ENCODE data around the gene TCP11L2.
A peak's percentile ranks its signal among the peaks of the same experiment; 100 is the strongest.
"Not testable (repeated sequence)": the region's sequence is repeated elsewhere in the genome, so short reads cannot be mapped to it uniquely, and the experiment has no call there.

TCP11L2 gene

DNA sequence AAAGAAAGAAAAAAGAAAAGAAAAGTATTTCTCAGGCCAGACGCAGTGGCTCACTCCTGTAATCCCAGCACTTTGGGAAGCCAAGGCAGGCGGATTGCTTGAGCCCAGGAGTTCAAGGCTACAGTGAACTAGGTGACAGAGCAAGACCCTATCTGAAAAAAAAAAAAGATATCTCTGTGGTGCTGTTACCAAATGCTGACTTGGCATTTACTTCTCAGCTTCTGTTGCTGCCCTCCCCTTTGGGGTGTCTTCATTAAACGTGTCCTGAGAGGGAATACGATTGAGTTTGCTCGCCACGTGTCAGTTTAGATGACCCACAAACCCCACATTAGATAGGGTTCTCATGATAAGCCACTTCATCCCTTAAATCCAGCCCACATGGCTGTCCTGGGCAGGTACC, 50.6 kb downstream of the TCP11L2 start:
- DNase-seq, result no peak

DNA sequence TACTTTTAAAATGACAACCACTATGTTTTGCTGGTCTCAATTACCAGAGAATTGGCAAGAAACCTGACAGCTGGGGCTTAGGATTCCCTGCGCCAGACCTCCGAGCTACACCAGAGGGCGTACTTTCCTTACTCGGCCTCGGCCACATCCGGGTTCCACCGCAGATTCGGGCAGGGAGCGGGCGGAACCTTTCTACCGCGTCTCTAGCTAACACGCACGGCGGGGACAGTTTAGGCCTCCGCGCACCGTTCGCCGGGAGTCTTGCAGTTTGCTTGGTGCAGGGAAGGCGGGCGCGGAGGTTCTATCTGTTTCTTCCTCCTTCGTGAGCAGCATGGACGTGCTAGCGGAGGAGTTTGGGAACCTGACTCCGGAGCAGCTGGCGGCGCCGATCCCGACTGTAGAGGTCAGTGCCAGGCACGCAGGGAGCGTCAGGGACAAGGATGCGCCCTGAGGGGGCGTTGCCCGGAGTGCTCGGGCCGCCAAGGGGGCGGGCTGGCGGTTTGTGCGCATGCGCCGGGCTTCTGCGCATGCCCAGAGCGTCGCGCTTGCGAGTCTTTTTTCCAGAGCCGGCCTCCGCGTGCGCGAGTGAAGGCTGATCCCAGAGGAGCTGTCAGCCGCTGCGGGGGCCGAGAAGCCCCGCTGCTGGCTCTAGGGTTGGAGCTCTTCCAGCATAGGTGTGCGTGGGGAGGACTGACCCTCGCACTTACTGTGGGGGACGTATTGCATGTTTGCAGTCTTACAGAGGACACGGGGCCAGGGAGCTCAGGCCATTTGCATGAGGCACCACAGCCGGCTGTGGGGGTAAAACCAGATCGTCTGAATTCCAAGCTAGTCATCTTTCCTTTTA, 55.2 kb downstream of the TCP11L2 start, which contains the start of gene POLR3B:
Gene POLR3B (plus strand): TSS at position 200 of the 847 bp plus-strand sequence. CDS start 132 bp downstream, at position 332.
- DNase-seq, result peak; percentile 93

DNA sequence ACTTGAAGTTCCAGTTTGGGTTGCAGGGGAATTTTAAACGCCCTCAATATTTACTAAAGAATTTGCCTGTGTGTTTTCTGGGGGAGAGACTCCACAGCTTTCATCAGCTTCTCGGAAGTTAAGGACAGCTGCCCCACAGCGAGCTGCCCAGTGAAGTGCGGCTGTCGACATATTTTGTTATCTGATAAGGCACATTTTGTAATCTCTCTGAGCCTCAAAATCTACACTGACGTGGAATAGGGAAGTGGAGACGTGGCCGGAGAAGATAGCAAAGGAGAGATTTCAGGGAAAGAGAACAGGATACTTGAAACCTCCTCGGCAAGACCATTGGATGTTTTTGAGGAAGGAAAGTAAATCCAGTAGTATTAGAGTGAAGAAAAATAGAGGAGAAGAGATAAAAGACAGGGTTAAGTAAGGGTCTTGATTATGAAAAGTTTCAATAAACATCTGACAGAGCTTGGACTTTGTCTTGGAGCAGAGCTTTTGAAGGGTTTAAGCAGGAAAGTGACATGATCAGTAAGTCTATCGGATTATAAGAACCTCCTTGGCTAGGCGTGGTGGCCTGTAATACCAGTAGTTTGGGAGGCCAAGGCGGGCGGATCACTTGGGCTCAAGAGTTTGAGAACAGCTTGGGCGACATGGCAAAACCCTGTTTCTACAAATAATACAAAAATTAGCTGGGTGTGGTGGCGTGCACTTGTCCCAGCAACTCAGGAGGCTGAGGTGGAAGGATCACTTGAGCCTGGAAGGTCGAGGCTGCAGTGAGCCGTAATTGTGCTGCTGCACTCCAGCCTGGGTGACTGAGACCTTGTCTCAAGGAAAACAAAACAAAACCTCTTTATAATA, 56.1 kb downstream of the TCP11L2 start:
- peak; percentile 69 to 76 for DNase-seq

DNA sequence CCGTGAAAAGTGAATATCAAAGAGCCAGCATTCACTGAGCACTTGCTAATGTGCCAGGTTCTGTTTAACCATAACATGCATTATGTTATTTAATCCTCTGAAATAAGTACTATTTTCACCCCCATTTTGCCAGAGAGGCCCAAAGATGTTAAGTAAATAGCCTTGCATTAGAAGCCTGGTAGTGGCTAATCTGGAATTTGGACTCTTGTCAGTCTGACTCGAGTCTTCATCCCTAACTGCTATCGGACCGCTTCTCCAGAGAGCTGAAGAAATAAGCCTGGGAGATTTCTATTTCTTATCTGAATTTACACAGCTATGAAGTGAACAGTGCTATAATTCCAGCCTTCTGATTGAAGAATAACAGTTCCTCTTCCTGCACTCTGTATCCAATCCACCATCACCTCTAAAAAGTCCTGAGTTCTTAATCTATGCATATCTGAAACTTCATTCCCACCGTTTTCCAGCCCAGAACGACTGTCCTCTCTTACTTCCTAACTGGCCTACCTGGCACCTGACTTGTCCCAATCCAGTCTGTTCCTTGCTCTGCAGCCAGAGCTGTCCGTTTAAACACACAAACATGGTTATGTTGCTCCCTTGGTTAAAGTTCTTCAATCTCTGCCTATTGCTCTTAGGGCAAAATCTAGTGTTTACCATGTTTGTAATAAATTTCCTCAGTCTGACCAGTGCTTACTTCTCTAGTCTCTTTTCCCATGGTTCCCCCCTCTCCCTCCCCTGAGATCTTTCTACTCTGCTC, 57.3 kb downstream of the TCP11L2 start:
- no peak for DNase-seq

DNA sequence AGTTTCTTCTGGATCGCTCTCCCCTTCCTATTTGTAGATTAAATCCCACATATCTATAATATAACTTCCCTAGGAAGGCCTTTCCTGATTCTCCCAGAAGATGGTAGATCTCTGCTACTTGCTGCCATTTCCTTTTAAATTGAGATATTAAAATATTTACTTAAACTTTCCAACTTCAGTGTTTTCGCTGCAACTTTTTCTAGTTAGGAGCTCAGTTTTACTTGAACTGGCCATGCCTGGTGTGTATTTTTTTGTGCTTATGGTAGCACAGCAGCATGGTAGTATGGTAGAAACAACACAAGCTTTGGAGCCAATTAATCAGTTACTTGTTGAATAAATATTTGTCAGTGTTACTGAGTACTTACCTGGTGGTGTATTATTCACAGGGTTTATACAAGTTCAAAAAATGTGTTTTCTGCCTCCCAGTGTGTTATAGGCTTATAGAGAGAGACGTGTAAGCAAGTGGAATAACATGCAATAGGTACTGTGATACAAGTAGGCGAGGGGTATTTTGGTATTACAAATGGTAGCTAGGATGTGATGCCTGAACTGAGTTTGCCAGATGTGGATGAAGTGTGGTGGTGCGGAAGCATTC, 58.0 kb downstream of the TCP11L2 start:
- DNase-seq, result no peak

DNA sequence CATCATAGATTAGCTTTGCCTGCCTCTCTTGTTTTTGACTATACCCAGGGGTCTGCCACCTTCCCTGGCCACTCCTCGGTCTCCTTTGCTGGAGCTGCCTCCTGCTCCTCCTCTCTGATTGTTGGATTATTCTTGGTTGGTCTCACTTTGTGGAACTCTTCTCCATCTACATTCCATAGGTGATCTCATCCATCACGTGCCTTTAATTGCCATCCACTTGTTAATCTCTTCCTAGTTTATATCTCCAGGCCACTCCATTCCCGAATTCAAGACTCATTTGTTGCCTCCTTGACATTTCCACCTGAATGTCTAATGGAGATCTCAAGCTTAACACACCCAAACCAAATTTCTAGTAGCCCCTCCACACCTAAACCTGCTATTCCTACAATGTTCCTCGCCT, 60.4 kb downstream of the TCP11L2 start:
- no peak for DNase-seq

DNA sequence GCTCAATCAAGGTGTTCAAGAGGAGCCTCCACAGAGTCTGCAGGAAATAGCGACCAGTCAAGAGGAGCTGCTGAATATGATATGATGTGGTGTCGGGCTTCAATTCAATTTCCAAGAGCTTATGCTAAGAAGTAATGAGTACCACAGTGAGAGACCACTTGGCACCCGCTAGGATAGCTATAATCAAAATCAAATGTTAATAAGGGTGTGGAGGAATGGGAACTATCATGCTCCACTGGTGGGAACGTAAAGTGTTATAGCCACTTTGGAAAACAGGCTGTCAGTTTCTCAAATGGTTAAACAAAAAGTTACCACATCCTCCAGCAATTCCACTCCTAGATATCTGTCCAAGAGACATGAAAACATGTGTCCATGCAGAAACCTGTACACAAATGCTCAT, 61.7 kb downstream of the TCP11L2 start:
- no peak for DNase-seq

DNA sequence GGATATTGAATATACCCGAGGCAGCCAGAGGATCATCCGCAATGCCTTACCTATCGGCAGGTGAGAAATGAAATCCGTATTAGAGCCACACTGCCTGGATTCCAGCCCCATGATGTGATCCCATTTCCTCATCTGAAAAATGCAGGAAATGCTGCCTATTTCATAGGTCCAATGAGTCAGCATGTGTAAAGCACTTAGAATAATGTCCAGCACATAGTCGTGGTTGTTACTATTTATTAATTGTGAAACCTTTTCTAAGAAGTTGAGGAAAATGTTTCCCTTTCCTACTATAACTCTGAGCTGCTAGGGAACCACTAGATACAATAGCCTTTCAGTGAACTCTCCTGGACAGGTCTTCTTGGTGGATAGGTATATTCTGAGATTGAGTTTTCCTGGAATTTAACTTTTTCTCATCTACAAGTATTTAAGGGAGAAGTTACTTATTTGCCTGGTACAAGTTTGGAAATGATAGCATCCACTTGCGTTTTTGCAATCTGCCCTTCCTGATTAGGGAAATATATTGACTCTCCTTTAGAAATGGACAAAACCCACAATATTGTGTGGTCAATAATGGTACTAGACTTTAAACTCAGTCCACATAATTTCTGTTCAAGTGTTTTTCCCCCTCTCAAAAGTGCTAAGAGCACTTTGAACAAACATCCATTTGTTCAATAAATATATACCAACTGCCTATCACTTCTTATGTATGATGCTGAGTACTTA, 67.3 kb downstream of the TCP11L2 start:
- DNase-seq, result no peak

DNA sequence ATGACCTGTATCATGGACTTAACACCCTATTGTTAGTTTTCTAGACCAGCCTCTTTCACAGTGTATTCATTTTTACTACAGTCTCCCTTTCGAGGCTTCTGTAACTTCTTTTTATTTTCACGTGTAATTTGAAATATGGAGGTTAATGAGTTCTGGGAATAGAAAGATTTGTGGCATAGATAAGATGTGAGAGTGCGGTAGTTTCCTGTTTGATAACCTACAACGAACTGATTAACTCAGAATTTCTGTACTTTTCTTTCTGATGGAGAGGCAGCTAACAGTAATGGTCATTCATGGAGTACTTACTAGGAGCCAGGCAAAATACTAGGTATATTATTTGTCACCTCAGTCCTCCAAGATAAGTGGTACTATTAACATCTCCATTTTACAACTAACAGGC, 76.3 kb downstream of the TCP11L2 start:
- no peak for DNase-seq

DNA sequence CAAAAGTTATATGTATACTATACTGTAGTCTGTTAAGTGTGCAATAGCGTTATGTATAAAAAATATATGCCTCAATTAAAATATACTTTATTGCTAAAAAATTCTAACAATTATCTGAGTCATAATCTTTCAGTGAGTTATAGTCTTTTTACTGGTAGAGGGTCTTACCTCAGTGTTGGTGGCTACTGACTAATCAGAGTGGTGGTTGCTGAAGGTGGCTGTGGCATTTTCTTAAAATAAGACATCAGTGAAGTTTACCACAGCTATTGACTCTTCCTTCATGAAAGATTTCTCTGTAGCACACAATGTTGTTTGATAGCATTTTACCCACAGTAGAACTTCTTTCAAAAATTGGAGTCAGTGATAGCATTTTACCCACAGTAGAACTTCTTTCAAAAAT, 78.4 kb downstream of the TCP11L2 start:
- DNase-seq, result no peak

DNA sequence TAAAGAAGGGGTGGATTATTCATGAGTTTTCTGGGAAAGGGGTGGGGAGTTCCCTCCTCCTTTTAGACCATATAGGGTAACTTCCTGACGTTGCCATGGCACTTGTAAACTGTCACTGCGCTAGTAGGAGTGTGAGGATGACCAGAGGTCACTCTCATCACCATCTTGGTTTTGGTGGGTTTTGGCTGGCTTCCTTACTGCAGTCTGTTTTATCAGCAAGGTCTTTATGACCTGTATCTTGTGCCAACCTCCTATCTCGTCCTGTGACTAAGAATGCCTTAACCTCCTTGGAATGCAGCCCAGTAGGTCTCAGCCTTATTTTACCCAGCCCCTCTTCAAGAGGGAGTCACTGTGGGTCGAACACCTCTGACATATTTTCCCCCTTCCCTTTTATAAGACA, 79.3 kb downstream of the TCP11L2 start:
- not testable (repeated sequence) for DNase-seq

DNA sequence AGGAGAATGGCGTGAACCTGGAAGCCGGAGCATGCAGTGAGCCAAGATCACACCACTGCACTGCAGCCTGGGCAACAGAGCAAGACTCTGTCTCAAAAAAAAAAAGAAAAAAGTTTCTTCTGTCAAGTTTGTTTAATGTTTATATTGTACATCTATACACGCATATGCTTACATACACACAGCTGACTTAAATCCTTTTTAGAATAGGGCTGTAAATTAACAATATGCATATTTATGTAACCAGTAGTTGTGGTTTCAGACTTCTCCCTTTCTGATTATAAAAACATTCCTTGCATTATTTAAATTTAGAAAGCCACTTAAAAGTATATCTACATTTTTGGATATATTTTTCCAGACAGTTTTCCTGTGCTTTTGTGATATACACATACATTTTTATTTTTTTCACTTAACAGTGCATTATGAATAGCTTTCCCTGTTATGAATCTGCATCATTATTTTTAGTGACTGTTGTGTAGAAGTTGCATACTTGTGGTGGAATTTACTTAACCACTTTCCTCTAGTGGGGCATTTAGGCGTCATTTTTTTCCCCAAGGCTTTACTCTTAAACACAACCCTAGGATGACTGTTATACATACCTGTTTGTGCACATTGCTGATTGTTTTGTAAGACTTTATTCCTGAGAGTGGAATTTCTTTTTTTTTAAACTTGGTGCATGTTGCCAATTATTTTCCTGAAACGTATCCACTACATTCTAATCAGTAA, 84.4 kb downstream of the TCP11L2 start:
- no peak for DNase-seq

DNA sequence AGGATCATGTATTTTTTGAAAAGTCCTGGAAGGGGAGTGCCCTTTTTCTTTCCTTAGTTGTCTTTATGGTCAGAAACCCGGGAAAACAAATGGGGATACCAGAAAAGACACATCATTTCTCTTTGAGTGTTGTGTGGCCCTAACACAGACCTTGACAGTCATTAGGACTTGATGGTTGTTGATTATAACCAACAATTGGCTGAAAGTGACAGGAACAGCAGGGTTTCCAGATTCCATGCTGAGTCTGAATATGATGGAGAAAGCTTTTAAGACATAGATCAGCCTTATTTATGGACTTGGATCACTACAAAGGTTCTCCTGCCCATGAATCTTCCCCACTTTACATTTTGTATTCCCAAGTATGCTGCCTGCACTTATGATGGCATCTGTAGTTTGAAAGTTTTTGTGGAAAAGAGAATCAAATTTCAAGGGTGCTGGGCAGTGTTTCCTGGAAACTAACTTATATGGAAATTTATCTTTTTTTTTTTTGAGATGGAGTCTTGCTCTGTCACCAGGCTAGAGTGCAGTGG, 85.4 kb downstream of the TCP11L2 start:
- DNase-seq, result no peak

DNA sequence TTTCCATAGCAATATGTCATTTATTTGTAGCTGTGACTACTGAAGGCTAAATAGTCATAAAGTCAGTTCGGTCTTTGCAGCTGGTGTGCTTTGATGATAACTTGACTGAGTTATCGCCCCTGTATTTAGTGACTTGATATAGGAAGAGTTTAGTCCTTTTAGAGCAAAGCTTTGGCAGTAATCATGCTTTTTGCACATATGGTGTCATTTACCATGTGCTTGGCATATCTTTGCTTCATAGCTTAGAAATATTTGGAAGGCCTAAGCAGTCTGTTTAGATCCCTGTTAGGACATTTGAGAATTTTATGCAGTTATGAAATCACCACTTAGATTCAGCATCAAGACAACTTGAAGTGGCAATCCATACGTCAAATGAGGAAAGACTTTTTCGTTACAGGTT, 86.6 kb downstream of the TCP11L2 start:
- no peak for DNase-seq

DNA sequence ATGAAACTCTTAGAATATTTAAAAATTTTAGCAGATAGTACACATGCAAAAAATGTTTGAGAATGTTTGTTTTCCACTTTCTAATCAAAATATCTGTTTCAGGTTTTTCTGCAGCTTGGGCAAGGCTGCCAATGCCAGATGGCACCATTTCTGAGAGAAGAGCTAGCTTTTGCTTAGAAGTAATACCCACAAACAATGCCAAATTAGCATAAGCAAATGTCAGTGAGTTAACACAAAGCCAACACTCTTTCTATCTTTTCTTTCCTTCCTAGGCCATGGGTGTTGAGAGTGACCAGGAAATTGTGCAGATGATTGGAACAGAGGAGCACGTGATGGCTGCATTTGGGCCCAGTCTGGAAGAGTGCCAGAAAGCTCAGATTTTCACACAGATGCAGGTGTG, 90.2 kb downstream of the TCP11L2 start:
- no peak for DNase-seq

Data from Kasumi-1 (cell line).